ENCODE measurements around the gene KLK13.

The KLK13 gene

GRCh38 chr19:51044327-51044726 is 20.6 kb downstream of the KLK13 start:
- no peak for DNase-seq (ENCODE audit: low read depth in 2 of 2)
- H3K4me3 ChIP-seq (replicated peaks in 1 of 2; ENCODE audit: low read depth in 2 of 2, low read length in 2 of 2) = no peak overlapping the region
- no peak for TF ChIP-seq CTCF (IDR thresholded peaks at IDR 0.05; ENCODE audit: low read depth, low read length)

- H3K4me3 ChIP-seq (replicated peaks in 1 of 2; ENCODE audit: low read depth in 2 of 2, low read length in 2 of 2) = no peak overlapping the region
- DNase-seq (ENCODE audit: low read depth in 2 of 2) = no peak
- no peak for TF ChIP-seq CTCF (IDR thresholded peaks at IDR 0.05; ENCODE audit: low read depth, low read length)
Observed at GRCh38 chr19:51043497-51043896, 21.4 kb downstream of the KLK13 start.

- DNase-seq (ENCODE audit: low read depth in 2 of 2) = no peak
Observed at GRCh38 chr19:51040151-51040550, 24.7 kb downstream of the KLK13 start.

GRCh38 chr19:51036519-51036918 is 28.4 kb downstream of the KLK13 start:
- DNase-seq (ENCODE audit: low read depth in 2 of 2) = no peak
- no peak overlapping the region for H3K4me3 ChIP-seq (replicated peaks in 1 of 2; ENCODE audit: low read depth in 2 of 2, low read length in 2 of 2)
- TF ChIP-seq CTCF (IDR thresholded peaks at IDR 0.05; ENCODE audit: low read depth, low read length) = no peak

More at GRCh38 chr19:51040151-51040550, 24.7 kb downstream of the KLK13 start:
- no peak for TF ChIP-seq CTCF (IDR thresholded peaks at IDR 0.05; ENCODE audit: low read depth, low read length)
- H3K4me3 ChIP-seq (replicated peaks in 1 of 2; ENCODE audit: low read depth in 2 of 2, low read length in 2 of 2) = no peak overlapping the region

GRCh38 chr19:51034704-51035103 is 30.2 kb downstream of the KLK13 start, which contains the start of gene KLK12:
Gene KLK12, minus strand, starts transcription at chr19:51035002. Its CDS starts 381 bp downstream, at chr19:51034621.
- no peak for DNase-seq (ENCODE audit: low read depth in 2 of 2)

GRCh38 chr19:51031880-51032225 is 33.0 kb downstream of the KLK13 start:
- no peak overlapping the region for H3K4me3 ChIP-seq (replicated peaks in 1 of 2; ENCODE audit: low read depth in 2 of 2, low read length in 2 of 2)
- DNase-seq (ENCODE audit: low read depth in 2 of 2) = no peak
- no peak for TF ChIP-seq CTCF (IDR thresholded peaks at IDR 0.05; ENCODE audit: low read depth, low read length)

More at GRCh38 chr19:51034704-51035103, 30.2 kb downstream of the KLK13 start, which contains the start of gene KLK12:
- H3K4me3 ChIP-seq (replicated peaks in 1 of 2; ENCODE audit: low read depth in 2 of 2, low read length in 2 of 2) = no peak within 1 kb of the TSS
- no peak for TF ChIP-seq CTCF (IDR thresholded peaks at IDR 0.05; ENCODE audit: low read depth, low read length)

- H3K4me3 ChIP-seq (replicated peaks in 1 of 2; ENCODE audit: low read depth in 2 of 2, low read length in 2 of 2) = no peak overlapping the region
- no peak for DNase-seq (ENCODE audit: low read depth in 2 of 2)
- TF ChIP-seq CTCF (IDR thresholded peaks at IDR 0.05; ENCODE audit: low read depth, low read length) = no peak
Observed at GRCh38 chr19:51031220-51031879, 33.5 kb downstream of the KLK13 start.

Data from cardiac fibroblast (primary cell).